Activated naive CD4-positive, alpha-beta T cell treated with anti-CD3 and anti-CD28 coated beads, Interleukin-2, amount 50 U/mL, for 72 hours (primary cell): Measurements from ENCODE around the gene ZNF222. TPM values are rescaled to one million over a fixed set of nuclear protein-coding genes. Genes with fewer than 3 reads are reported as not detected.

Experiments
- ATAC-seq, 2 donors: fragments of 150-1000 bp; cut with Tn5 transposase; 2 replicates each; pipeline ENCODE4 v1.10.0; 2021; ENCODE audit warnings: mild to moderate bottlenecking in 2 of 2, moderate library complexity in 2 of 2
- DNase-seq, 2 donors: peaks; one replicate each; pipeline ENCODE4 v3.0.0; 2021 to 2022; ENCODE audit warnings: low spot score in 2 of 2
- H3K27ac Mint-ChIP-seq, 2 donors: one replicate each; pipeline ENCODE4 v1.8.0; 2022; ENCODE audit warnings: mild to moderate bottlenecking in 2 of 2, mixed read lengths in 2 of 2
- H3K36me3 Mint-ChIP-seq, 2 donors: one replicate each; pipeline ENCODE4 v1.8.0; 2022; ENCODE audit warnings: mixed read lengths in 2 of 2
- H3K9me3 Mint-ChIP-seq, 2 donors: one replicate each; pipeline ENCODE4 v1.8.0; 2022; ENCODE audit warnings: mixed read lengths in 2 of 2
- total RNA-seq, 2 donors: library from RNA; stranded (reverse); gene quantifications; one replicate each; pipeline ENCODE4 v1.2.3, GENCODE V29; 2022

Gene ZNF222
- total RNA-seq, 2 donors from 2014 or later: 1.8 to 2.0 TPM

DNA sequence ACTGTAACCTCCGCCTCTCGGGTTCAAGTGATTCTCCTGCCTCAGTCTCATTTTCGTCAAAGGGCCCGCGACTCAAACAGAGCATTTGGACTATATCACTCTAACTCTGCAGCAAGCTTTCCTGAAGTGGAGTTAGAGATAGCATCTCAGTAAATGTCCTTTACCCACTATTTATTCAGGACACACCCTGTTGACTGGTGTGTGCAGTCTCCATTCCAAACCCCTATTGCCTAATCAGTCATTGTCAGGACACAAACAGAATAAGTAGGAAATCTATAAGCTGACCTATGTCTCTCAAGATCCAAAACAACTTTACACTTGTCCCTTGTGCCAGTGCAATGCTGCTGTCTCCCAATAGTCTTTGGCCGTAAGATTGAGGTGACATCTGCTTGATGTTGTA, 1.4 kb downstream of the ZNF222 start:
- Mint-ChIP-seq H3K9me3 (peaks cover 22 to 27% of the 10 kb centered on the region in 2 donors), H3K36me3 (peaks cover 63 to 71% of the 10 kb centered on the region in 2 donors), H3K27ac (no peak overlapping the region)
- DNase-seq (no peak), ATAC-seq (no peak)

DNA sequence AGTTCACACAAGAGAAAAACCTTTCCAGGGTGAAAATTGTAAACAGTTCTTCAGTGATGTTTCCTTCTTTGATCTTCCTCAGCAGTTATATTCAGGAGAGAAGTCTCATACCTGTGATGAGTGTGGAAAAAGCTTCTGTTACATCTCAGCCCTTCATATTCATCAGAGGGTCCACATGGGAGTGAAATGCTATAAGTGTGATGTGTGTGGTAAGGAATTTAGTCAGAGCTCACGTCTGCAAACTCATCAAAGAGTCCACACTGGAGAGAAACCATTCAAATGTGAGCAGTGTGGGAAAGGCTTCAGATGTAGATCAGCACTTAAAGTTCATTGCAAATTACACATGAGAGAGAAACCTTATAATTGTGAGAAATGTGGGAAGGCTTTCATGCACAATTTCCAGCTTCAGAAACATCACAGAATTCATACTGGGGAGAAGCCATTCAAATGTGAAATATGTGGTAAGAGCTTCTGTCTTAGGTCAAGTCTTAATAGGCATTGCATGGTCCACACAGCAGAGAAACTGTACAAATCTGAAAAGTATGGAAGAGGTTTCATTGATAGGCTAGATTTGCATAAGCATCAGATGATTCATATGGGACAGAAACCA, 6.9 kb downstream of the ZNF222 start:
- Mint-ChIP-seq H3K27ac (no peak overlapping the region), H3K9me3 (peaks cover 65 to 66% of the 10 kb centered on the region in 2 donors), H3K36me3 (peaks cover 87 to 89% of the 10 kb centered on the region in 2 donors)
- ATAC-seq: no peak
- DNase-seq: no peak

DNA sequence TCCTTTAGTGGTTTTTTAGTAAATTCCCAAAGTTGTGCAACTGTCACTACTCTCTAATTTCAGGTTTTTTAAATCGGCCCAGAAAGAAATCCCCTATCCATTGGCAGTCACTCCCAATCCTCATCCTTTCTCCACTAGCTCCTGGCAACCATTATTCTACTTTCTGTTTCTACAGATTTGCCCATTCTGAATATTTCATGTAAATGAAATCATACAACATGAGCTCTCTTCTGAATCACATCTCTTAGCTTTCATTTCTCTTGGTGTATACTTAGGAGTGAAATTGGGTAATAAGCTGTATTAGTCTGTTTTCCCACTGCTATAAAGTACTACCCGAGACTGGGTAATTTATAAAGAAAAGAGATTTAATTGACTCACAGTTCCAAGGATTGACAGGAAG, 17.0 kb downstream of the ZNF222 start:
- Mint-ChIP-seq H3K36me3 (peaks cover 14 to 26% of the 10 kb centered on the region in 2 donors), H3K9me3 (peaks cover 36 to 48% of the 10 kb centered on the region in 2 donors), H3K27ac (no peak overlapping the region)
- DNase-seq (no peak), ATAC-seq (no peak)

DNA sequence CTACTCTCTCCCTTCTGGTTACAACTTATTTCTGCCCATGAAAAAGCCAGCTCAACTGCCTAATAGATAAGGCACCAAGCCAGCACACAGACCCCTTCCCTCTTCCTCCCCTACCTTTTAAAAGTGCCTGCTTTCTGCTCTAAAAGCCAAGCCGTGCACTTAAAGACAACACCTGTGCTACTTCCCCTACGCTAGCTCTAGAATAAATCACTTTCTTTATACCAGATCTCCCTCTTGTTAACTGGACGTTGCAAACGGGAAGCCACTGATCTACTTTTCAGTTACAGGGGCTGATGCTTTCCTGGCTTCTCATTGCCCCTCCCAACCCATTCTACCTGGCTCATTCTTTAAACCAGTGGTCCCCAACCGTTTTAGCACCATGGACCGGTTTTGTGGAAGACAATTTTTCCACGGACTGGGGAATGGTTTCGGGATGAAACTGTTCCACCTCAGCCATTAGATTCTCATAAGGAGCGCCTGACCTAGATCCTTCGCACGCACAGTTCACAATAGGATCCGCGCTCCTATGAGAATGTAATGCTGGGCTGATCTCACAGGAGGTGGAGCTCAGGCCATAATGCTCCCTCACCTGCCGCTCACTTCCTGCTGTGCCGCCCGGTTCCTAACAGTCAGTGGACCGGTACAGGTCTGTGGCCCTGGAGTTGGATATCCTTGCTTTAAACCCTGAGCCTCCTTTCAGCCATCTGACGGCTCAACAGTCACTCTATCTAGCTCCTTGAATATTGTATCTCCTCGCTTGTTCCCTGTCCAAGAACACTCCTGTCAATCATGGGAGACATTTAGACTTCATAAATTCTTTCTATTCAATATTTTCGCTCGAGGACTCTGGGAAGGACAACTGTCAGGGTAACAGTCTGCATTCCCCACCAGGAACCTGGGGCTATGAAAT, 25.8 kb downstream of the ZNF222 start:
- DNase-seq (no peak), ATAC-seq (peak; percentile 49 to 84)
- Mint-ChIP-seq H3K27ac (peak overlapping the region; percentile 58 to 88), H3K9me3 (peaks cover 25 to 47% of the 10 kb centered on the region in 2 donors), H3K36me3 (peaks cover 30 to 58% of the 10 kb centered on the region in 2 donors)

DNA sequence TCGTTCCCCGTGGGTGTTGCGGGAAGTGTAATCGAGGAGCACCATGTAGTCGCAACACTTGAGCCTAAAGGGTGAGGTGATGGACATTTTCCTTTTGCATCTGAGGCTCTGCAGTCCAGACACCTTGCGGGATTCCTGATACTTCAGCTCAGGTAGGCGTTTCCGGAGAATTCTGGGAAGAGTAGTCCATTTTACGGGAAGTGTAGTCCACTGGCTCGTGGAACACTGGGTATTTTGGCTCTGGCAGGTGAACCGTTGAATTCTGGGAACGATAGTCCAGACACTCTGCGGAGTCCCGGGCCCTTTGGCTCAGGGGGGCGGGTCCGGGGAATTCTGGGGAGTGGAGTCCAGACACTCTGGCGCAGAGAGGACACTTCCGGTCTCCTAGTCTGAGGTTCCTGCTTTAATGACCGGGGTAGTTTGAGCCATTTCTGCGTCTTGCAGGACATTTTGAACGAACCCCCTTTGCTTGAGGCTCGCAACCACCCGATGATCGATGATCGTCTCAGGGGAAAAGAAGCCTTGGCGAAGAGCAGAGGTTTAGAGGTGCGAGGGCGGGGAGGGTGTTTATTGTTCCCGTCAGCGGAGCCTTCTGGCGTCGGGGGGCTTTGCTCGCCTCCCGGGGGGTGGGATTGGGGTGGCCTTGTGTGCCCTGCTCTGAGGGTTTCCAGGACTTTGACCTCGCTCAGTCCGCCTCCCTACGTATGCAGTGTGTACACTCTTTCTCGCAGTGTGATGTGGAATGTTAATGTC, 26.6 kb downstream of the ZNF222 start, which contains the start of gene ZNF223:
ZNF223 (plus strand) TSS at position 387 of the 753 bp plus-strand sequence. CDS start 3,141 bp downstream, outside the sequence.
- ATAC-seq (peak; percentile 16 to 71), DNase-seq (no peak)
- peaks cover 22 to 47% of the 10 kb centered on the region in 2 donors for H3K9me3 Mint-ChIP-seq
- peak within 1 kb of the TSS; percentile 58 to 88 for H3K27ac Mint-ChIP-seq
- peaks cover 31 to 60% of the 10 kb centered on the region in 2 donors for H3K36me3 Mint-ChIP-seq

DNA sequence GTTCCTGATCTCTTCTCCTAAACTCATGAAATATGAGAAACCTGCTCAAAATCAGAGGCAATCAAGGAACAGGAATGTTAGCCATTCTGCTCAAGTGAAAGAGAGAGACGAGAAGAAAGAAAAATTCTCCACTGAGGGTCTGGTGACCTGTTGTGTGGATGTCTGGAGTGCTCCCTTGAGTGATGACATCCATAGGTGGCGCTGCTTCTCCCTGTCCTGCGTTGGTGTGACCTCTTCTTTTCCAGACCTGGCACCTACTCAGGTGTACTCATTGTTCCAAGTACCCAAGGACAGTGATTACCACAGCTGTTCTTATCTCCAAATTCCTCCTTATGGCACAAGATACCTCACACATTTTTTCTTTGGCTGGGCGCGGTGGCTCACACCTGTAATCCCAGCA, 30.7 kb downstream of the ZNF222 start:
- DNase-seq: no peak
- H3K36me3 Mint-ChIP-seq: peaks cover 61 to 73% of the 10 kb centered on the region in 2 donors
- no peak for ATAC-seq
- no peak overlapping the region for H3K27ac Mint-ChIP-seq
- H3K9me3 Mint-ChIP-seq: peaks cover 33 to 47% of the 10 kb centered on the region in 2 donors

DNA sequence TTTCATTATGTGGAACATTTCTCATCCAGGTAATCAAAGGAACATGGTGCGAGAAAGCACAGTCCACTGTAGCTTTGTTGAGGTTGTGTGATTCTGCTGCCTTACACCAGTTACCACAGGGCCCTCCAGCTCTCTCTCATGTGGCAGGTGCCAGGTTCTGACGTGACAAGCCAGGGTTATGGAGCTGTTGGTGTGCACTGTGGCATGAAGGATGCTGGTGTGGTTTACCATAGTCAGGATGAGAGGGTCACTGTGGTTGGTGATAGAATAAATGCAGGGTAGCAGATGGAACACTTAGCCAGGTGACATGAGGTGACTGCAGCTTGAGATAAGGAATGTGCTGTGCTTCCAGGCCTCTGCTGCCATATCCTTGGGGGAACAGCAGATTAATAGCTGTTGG, 34.0 kb downstream of the ZNF222 start:
- ATAC-seq (no peak), DNase-seq (no peak)
- peaks cover 76% of the 10 kb centered on the region in 2 donors for H3K36me3 Mint-ChIP-seq
- H3K27ac Mint-ChIP-seq: no peak overlapping the region
- H3K9me3 Mint-ChIP-seq: peaks cover 37 to 41% of the 10 kb centered on the region in 2 donors

DNA sequence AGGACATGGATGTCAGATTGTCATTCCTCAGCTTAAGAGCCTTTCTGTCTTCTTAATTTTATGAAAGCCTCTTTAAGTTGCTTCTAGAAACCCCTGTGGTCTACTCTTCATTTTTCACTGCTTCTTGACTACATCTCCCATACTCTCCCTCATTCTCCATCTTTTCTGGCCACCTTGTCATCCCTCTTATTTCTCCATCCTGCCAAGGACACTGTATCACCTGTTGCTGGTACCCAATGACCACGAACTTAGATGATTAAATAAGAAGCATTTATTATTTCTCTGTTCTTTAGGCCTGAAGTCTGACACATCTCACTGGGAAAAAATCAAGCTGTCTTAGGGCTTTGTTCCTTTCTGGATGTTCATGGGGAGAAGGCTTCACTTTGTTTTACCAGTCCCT, 35.9 kb downstream of the ZNF222 start:
- H3K27ac Mint-ChIP-seq: no peak overlapping the region
- peaks cover 71 to 74% of the 10 kb centered on the region in 2 donors for H3K36me3 Mint-ChIP-seq
- ATAC-seq (no peak), DNase-seq (no peak)
- peaks cover 29 to 35% of the 10 kb centered on the region in 2 donors for H3K9me3 Mint-ChIP-seq

DNA sequence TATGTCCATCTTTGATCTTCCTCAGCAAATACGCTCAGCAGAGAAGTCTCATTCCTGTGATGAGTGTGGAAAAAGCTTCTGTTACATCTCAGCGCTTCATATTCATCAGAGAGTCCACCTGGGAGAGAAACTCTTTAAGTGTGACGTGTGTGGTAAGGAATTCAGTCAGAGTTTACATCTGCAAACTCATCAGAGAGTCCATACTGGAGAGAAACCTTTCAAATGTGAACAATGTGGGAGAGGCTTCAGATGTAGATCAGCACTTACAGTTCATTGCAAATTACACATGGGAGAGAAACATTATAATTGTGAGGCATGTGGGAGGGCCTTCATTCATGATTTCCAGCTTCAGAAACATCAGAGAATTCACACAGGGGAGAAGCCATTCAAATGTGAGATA, 41.1 kb downstream of the ZNF222 start:
- no peak for DNase-seq
- Mint-ChIP-seq H3K36me3 (peaks cover 63 to 77% of the 10 kb centered on the region in 2 donors), H3K27ac (no peak overlapping the region), H3K9me3 (peaks cover 37 to 49% of the 10 kb centered on the region in 2 donors)
- ATAC-seq: no peak

DNA sequence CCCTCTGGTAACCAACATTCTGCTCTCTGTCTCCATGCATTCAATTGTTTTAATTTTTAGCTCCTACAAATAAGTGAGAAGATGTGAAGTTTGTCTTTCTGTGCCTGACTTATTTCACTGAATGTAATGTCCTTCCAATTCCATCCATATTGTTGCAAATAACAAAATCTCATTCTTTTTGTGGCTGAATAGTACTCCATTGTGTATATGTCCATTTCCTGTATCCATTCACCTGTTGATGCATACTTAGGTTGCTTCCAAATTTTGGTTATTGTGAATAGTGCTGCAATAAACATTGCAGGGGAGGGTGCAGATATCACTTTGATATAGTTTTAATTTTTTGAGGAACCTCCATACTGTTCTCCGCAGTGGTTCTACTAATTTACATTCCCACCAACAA, 44.2 kb downstream of the ZNF222 start:
- peaks cover 56 to 62% of the 10 kb centered on the region in 2 donors for H3K36me3 Mint-ChIP-seq
- ATAC-seq: no peak

DNA sequence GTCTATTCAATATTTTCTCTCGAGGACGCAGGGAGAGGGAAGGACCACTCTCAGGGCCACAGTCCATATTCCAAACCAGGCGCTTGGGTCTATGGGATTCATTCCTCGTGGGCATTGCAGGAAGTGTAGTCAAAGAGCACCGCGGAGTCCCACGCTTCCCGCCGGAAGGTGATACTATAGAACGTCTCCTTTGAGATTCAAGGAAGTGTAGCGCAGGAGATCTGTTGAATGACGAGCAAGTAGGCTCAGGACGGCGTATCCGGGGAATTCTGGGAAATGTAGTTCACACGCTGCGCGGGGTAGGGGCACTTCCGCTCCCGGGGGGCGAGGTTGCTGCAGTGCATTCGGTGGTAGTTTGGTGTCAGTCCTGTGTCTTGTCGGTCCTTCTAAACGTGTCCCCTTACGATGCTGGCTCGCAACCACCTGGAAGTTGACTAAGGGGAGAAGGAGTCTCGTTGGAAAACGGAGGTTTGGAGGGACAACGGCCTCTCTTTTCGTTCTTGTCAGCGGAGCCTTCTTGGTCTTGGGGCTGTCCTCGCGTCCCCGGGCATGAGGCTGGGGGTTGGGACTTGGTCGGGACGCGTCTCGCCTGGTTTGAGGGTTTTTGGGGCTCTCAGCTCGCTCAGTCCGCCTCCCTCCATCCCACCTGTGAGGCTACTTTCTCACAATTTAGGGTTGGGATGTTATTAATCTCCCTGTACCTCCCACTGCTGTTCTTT, 46.8 kb downstream of the ZNF222 start, which contains the start of gene ZNF284:
ZNF284 (plus strand) TSS at position 336 of the 719 bp plus-strand sequence. CDS start 4,231 bp downstream, outside the sequence.
- peak; percentile 100 for ATAC-seq
- H3K36me3 Mint-ChIP-seq: peaks cover 50% of the 10 kb centered on the region in 2 donors
- DNase-seq: peak; percentile 77 to 85
- peak within 1 kb of the TSS; percentile 10 to 58 for H3K27ac Mint-ChIP-seq
- peaks cover 18 to 33% of the 10 kb centered on the region in 2 donors for H3K9me3 Mint-ChIP-seq

More for the DNA sequence above, 44.2 kb downstream of the ZNF222 start:
- Mint-ChIP-seq H3K9me3 (peaks cover 31 to 48% of the 10 kb centered on the region in 2 donors), H3K27ac (no peak overlapping the region)
- no peak for DNase-seq

DNA sequence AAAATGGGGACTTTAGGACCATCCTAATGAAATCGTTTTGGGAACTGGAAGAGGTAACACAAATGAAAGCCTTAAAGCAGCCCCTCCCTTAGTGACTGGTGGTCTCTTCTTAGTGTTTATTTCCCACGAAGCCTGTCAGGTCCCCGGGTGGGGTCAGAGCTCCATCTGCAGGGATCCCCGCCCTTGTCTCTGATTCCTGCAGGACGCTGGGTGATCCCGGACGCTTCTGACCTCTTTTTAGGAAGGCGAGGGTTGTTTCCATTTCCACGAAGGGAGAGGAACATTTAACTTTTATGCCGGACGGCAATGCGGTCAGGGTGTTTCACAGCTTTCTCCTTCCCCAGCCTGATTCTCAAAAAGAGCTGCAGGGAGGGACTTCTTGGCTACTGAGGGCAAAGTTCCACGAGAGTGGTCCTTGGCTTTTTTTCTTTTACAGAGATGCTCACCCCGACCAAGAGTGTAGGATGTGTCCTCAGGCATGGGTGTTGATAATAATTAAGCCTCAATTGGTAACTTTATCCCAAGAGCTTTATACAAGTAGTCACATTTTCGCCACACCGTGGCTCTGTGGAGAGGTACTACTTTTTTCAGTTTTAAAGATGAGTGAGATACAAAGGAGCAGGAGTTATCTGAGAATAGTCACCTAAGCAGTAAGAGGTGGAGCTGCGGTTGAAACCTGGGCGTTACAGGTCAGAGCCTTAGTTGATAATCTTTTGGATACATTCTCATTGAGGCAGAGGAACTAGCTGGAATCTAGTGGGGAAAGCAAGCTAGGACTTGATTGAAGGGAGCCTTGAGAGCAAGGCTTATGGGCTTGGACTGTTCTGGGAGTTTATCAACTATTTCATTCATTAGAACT, 47.6 kb downstream of the ZNF222 start:
- peak overlapping the region in 1 of 2 donors; percentile 58 for H3K27ac Mint-ChIP-seq
- ATAC-seq (no peak), DNase-seq (no peak)
- peaks cover 14 to 28% of the 10 kb centered on the region in 2 donors for H3K9me3 Mint-ChIP-seq
- peaks cover 43 to 46% of the 10 kb centered on the region in 2 donors for H3K36me3 Mint-ChIP-seq

DNA sequence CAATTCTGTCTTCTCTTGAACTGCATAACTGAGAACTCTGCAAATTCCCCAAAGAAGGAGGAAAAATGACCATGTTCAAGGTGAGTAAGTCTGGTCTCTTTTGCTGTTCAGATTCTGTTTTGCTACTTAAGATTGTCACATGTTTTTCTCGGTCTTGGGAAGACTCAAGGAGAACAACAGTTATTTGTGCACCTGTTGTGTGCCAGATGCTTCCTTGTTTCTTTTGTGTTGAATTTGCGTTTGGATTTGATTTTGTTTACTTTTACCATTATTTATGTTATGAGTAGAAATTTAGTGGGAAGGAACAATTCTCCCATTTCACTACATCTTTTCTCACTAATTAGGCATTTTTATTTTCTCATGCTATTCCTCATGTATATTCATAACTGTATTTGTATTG, 51.1 kb downstream of the ZNF222 start:
- H3K9me3 Mint-ChIP-seq: peaks cover 5 to 11% of the 10 kb centered on the region in 2 donors
- ATAC-seq: no peak

More for the DNA sequence above, 51.1 kb downstream of the ZNF222 start:
- Mint-ChIP-seq H3K27ac (no peak overlapping the region), H3K36me3 (peaks cover 35 to 43% of the 10 kb centered on the region in 2 donors)
- no peak for DNase-seq
